Muscle layer of colon (tissue), 2 donors: ENCODE measurements around the gene CGA.

Source experiments
- H3K27ac ChIP-seq: one replicate; pipeline ENCODE4 v1.7.0; 2013; ENCODE audit warnings: low read depth, mild to moderate bottlenecking, low read length, moderate library complexity
- H3K27me3 ChIP-seq, 2 donors: one replicate each; pipeline ENCODE4 v1.7.0; 2013; ENCODE audit warnings: low read length in 2 of 2, mild to moderate bottlenecking in 2 of 2; ENCODE audit not compliant: insufficient read depth in 2 of 2, control insufficient read depth in 1 of 2
- H3K36me3 ChIP-seq: one replicate; pipeline ENCODE4 v1.7.0; 2013; ENCODE audit warnings: mild to moderate bottlenecking, low read length; ENCODE audit not compliant: insufficient read depth
- H3K4me1 ChIP-seq: one replicate; pipeline ENCODE4 v1.7.0; 2013; ENCODE audit warnings: mild to moderate bottlenecking, low read length; ENCODE audit not compliant: insufficient read depth
- H3K4me3 ChIP-seq, 2 donors: one replicate each; pipeline ENCODE4 v1.7.0; 2013; ENCODE audit warnings: low read length in 2 of 2, low read depth in 1 of 2, mild to moderate bottlenecking in 1 of 2, moderate library complexity in 1 of 2
- H3K9ac ChIP-seq: one replicate; pipeline ENCODE4 v1.7.0; 2013; ENCODE audit warnings: low read length
- H3K9me3 ChIP-seq: one replicate; pipeline ENCODE4 v1.7.0; 2013; ENCODE audit warnings: mild to moderate bottlenecking, low read length
- donor health status: abdominal sarcoma.
- donor health status: Adenocarcinoma of cecum.

Gene CGA

DNA sequence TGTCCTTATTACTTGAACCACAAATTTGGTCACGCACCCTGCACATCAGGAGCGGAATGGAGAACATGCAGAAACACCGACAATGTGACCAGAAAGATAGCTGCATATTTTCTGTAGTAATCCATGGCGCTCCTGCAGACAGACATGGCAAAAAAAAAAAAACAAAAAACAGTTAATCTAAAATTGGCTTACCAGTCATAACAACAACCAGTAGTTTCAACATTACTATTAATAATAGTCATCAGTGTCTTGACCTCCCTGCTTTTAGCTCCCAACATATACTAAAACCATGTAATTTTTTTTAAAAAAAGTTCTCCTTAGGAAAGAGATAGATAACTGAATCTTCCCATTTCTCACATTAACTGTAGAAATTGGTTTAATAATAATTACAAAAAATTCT lies 6.8 kb downstream of the CGA start:
- H3K4me3 ChIP-seq, result no peak overlapping the region
- H3K9me3 ChIP-seq, result no peaks in the 10 kb centered on the region
- no peaks in the 10 kb centered on the region for H3K27me3 ChIP-seq
- no peak overlapping the region for H3K9ac ChIP-seq
- no peaks in the 10 kb centered on the region for H3K36me3 ChIP-seq
- H3K27ac ChIP-seq, result no peak overlapping the region
- H3K4me1 ChIP-seq, result no peaks in the 10 kb centered on the region

DNA sequence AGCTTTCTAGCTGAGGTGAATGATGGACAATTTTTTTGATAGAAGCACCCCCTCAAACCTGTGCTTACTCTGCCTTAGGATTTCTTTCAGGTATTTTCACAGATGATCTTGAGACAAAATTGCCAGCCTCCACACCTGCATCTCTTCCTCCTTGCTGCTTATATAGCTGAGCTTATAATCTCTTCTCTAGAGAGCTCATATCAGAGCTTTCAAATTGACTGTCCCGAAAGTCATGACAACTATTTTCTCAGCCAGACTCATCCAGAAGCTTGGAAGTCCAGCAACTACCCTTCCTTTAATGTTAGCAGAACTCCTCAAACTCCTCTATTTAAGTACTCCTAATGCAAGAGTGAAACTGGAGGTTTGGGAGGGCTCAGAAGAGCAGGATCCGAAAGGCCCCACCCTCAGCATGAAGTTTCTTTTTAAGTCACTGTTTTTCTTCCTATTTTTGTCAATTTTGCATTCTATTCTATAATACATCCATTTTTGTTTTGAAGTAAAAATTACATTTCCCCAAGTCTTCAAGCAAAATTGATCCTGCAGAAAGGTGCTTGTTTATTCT lies 12.7 kb downstream of the CGA start:
- no peak overlapping the region for H3K27ac ChIP-seq
- H3K9ac ChIP-seq, result no peak overlapping the region
- H3K27me3 ChIP-seq, result no peaks in the 10 kb centered on the region
- H3K36me3 ChIP-seq, result no peaks in the 10 kb centered on the region
- H3K4me1 ChIP-seq, result no peaks in the 10 kb centered on the region
- H3K9me3 ChIP-seq, result no peaks in the 10 kb centered on the region
- H3K4me3 ChIP-seq, result no peak overlapping the region

- Histone ChIP-seq H3K27ac (no peak overlapping the region), H3K36me3 (no peaks in the 10 kb centered on the region), H3K9me3 (no peaks in the 10 kb centered on the region), H3K4me3 (no peak overlapping the region), H3K27me3 (no peaks in the 10 kb centered on the region), H3K4me1 (no peaks in the 10 kb centered on the region), H3K9ac (no peak overlapping the region)
Measured at GRCh38 chr6:87078983-87079616, 15.8 kb downstream of the CGA start.

- Histone ChIP-seq H3K27ac (no peak overlapping the region), H3K27me3 (no peaks in the 10 kb centered on the region), H3K9me3 (no peaks in the 10 kb centered on the region), H3K4me3 (no peak overlapping the region), H3K4me1 (no peaks in the 10 kb centered on the region), H3K36me3 (no peaks in the 10 kb centered on the region), H3K9ac (no peak overlapping the region)
Measured at GRCh38 chr6:87075168-87075567, 19.7 kb downstream of the CGA start.

DNA sequence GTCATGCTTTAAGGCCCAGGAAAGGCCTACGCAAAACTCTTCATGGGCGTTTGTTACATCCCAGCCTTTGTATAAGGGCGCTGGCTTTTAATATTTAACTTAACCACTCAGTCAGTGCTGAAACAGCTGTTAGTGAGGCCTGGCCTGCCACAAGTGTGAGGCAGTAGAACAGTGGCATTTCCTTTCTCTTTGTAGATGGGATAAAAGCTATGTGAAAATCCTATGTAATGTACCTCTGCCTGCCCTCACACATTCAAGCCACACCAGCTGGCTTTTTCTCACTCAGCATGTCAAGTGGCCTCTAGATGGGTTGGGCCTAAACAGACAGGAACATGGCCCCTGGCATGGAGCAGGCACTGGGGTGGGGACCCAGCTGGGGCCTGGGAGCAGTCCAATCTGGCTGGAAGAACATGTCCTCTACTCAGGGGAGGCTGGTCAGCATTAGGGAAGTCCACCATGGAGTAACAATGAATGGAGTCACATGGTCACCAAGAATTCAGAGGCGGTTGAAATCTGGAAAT lies 20.7 kb downstream of the CGA start:
- H3K27ac ChIP-seq, result no peak overlapping the region
- H3K9me3 ChIP-seq, result no peaks in the 10 kb centered on the region
- H3K4me1 ChIP-seq, result no peaks in the 10 kb centered on the region
- no peak overlapping the region for H3K9ac ChIP-seq
- no peak overlapping the region for H3K4me3 ChIP-seq
- H3K36me3 ChIP-seq, result no peaks in the 10 kb centered on the region
- no peaks in the 10 kb centered on the region for H3K27me3 ChIP-seq

- no peak overlapping the region for H3K27ac ChIP-seq
- no peaks in the 10 kb centered on the region for H3K36me3 ChIP-seq
- H3K27me3 ChIP-seq, result no peaks in the 10 kb centered on the region
- H3K9me3 ChIP-seq, result no peaks in the 10 kb centered on the region
- no peak overlapping the region for H3K9ac ChIP-seq
- no peaks in the 10 kb centered on the region for H3K4me1 ChIP-seq
- no peak overlapping the region for H3K4me3 ChIP-seq
Measured at GRCh38 chr6:87071683-87072082, 23.2 kb downstream of the CGA start.

- Histone ChIP-seq H3K27me3 (no peaks in the 10 kb centered on the region), H3K27ac (no peak overlapping the region), H3K9me3 (no peaks in the 10 kb centered on the region), H3K9ac (no peak overlapping the region), H3K36me3 (no peaks in the 10 kb centered on the region), H3K4me1 (no peaks in the 10 kb centered on the region), H3K4me3 (no peak overlapping the region)
Measured at GRCh38 chr6:87070741-87071140, 24.2 kb downstream of the CGA start.

DNA sequence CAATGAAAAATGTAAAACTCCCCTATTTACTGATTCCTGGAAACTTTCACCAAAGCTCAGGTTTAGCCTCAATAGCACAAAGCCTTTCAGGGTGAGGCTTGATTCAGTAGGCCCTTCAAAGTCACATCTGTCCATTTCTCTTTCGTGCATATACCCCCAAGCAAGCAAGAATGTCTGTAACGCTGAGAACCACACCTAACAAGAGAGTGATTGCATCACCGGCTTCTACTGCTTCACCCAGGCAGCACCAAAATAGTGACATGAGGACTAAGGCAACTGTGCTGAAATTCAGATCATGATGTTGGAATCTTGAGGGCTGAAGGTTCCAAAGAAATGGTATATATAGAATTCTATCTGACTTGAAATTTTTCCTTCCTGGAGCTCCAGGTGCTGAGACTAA lies 26.1 kb downstream of the CGA start:
- Histone ChIP-seq H3K36me3 (no peaks in the 10 kb centered on the region), H3K9me3 (no peaks in the 10 kb centered on the region), H3K4me1 (no peaks in the 10 kb centered on the region), H3K9ac (no peak overlapping the region), H3K4me3 (no peak overlapping the region), H3K27me3 (no peaks in the 10 kb centered on the region), H3K27ac (no peak overlapping the region)

GRCh38 chr6:87066449-87067333 lies 28.2 kb downstream of the CGA start:
- no peaks in the 10 kb centered on the region for H3K9me3 ChIP-seq
- no peak overlapping the region for H3K27ac ChIP-seq
- H3K27me3 ChIP-seq, result no peaks in the 10 kb centered on the region
- H3K4me3 ChIP-seq, result no peak overlapping the region
- no peaks in the 10 kb centered on the region for H3K4me1 ChIP-seq
- H3K36me3 ChIP-seq, result no peaks in the 10 kb centered on the region
- no peak overlapping the region for H3K9ac ChIP-seq

DNA sequence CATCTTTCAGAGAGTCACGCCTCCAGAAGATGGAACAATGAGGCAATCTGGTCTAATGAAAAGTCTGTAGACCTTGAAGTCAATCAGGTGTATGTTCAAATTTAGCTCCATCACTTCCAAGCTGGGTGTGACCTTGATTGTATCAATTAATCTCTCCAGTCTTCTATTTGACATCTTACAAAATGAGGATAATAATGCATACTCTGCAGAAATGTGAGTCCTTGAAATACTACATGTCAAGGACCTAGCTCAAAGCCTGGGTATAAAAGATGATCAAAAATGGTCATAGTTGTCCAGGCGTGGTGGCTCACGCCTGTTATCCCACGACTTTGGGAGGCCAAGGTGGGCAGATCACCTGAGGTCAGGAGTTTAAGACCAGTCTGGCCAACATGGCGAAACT lies 29.8 kb downstream of the CGA start:
- Histone ChIP-seq H3K9ac (no peak overlapping the region), H3K9me3 (no peaks in the 10 kb centered on the region), H3K27me3 (no peaks in the 10 kb centered on the region), H3K4me1 (no peaks in the 10 kb centered on the region), H3K4me3 (no peak overlapping the region), H3K27ac (no peak overlapping the region), H3K36me3 (no peaks in the 10 kb centered on the region)

- Histone ChIP-seq H3K9ac (no peak overlapping the region), H3K27ac (no peak overlapping the region), H3K4me3 (no peak overlapping the region), H3K4me1 (no peaks in the 10 kb centered on the region), H3K27me3 (no peaks in the 10 kb centered on the region), H3K36me3 (no peaks in the 10 kb centered on the region), H3K9me3 (no peaks in the 10 kb centered on the region)
Measured at GRCh38 chr6:87059943-87060342, 35.0 kb downstream of the CGA start.
